H9 (cell line): Measurements from ENCODE around the gene GCAT. TPM values are rescaled to one million over a fixed set of nuclear protein-coding genes. Genes with fewer than 3 reads are reported as not detected.

Experiments
- DNase-seq: peaks from one replicate; pipeline ENCODE4 v3.0.0-alpha.2; 2017
- H2AFZ ChIP-seq: one replicate; pipeline ENCODE4 v1.6.1; 2013; ENCODE audit warnings: mild to moderate bottlenecking, low read length, control low read depth, moderate library complexity
- H2AK5ac ChIP-seq: 2 replicates; pipeline ENCODE4 v1.6.1; 2013; ENCODE audit warnings: low read length, control low read depth, mixed read lengths; ENCODE audit not compliant: insufficient read length
- H2BK120ac ChIP-seq: one replicate; pipeline ENCODE4 v1.6.1; 2013; ENCODE audit warnings: low read depth, mild to moderate bottlenecking, low read length, control low read depth, inconsistent platforms; ENCODE audit not compliant: poor library complexity, severe bottlenecking
- H2BK12ac ChIP-seq: 2 replicates; pipeline ENCODE4 v1.6.1; 2013; ENCODE audit warnings: low read length, control low read depth, mixed read lengths, low read depth; ENCODE audit not compliant: insufficient read length
- H2BK15ac ChIP-seq: 2 replicates; pipeline ENCODE4 v1.6.1; 2013; ENCODE audit warnings: low read depth, low read length, control low read depth
- H2BK20ac ChIP-seq: one replicate; pipeline ENCODE4 v1.6.1; 2013; ENCODE audit warnings: low read depth, mild to moderate bottlenecking, low read length, control low read depth, inconsistent platforms; ENCODE audit not compliant: poor library complexity, severe bottlenecking
- H2BK5ac ChIP-seq: 2 replicates; pipeline ENCODE4 v1.6.1; 2013; ENCODE audit warnings: low read length, control low read depth, mixed read lengths; ENCODE audit not compliant: insufficient read length
- H3K14ac ChIP-seq: 2 replicates; pipeline ENCODE4 v1.6.1; 2013; ENCODE audit warnings: low read length, control low read depth; ENCODE audit not compliant: insufficient read depth
- H3K18ac ChIP-seq: 2 replicates; pipeline ENCODE4 v1.6.1; 2013; ENCODE audit warnings: low read depth, mild to moderate bottlenecking, mixed read lengths, low read length, control low read depth; ENCODE audit not compliant: insufficient read length
- H3K23ac ChIP-seq: 2 replicates; pipeline ENCODE4 v1.6.1; 2013; ENCODE audit warnings: low read length, control low read depth, mixed read lengths, low read depth; ENCODE audit not compliant: insufficient read length
- H3K23me2 ChIP-seq: 2 replicates; pipeline ENCODE4 v1.6.1; 2013; ENCODE audit warnings: low read depth, mild to moderate bottlenecking, mixed read lengths, low read length, control low read depth; ENCODE audit not compliant: insufficient read length, poor library complexity, severe bottlenecking
- H3K27ac ChIP-seq: 2 replicates; pipeline ENCODE4 v1.5.1; 2013; ENCODE audit warnings: low read length, control low read depth, mixed read lengths, low read depth; ENCODE audit not compliant: insufficient read length
- H3K27me3 ChIP-seq: 2 replicates; pipeline ENCODE4 v1.6.1; 2013; ENCODE audit warnings: low read length, control low read depth, inconsistent platforms; ENCODE audit not compliant: insufficient read depth
- H3K4ac ChIP-seq: 2 replicates; pipeline ENCODE4 v1.6.1; 2013; ENCODE audit warnings: low read depth, mild to moderate bottlenecking, control low read depth, inconsistent platforms, low read length, moderate library complexity
- H3K4me1 ChIP-seq: 2 replicates; pipeline ENCODE4 v1.6.1; 2013; ENCODE audit warnings: low read length, control low read depth, inconsistent platforms; ENCODE audit not compliant: insufficient read depth
- H3K4me2 ChIP-seq: 2 replicates; pipeline ENCODE4 v1.6.1; 2013; ENCODE audit warnings: low read length, control low read depth, mixed read lengths; ENCODE audit not compliant: insufficient read length, insufficient read depth
- H3K56ac ChIP-seq: 2 replicates; pipeline ENCODE4 v1.6.1; 2013; ENCODE audit warnings: low read depth, mild to moderate bottlenecking, mixed read lengths, low read length, control low read depth; ENCODE audit not compliant: insufficient read length
- H3K79me1 ChIP-seq: 2 replicates; pipeline ENCODE4 v1.6.1; 2013; ENCODE audit warnings: low read depth, mild to moderate bottlenecking, moderate library complexity, low read length, control low read depth, inconsistent platforms; ENCODE audit not compliant: insufficient read depth, poor library complexity, severe bottlenecking
- H3K79me2 ChIP-seq: 2 replicates; pipeline ENCODE4 v1.6.1; 2013; ENCODE audit warnings: low read length, control low read depth, inconsistent platforms; ENCODE audit not compliant: insufficient read depth
- H3K9ac ChIP-seq: 2 replicates; pipeline ENCODE4 v1.6.1; 2013; ENCODE audit warnings: low read length, control low read depth, mixed read lengths; ENCODE audit not compliant: insufficient read length; ENCODE audit errors: extremely low read depth
- H3K9me3 ChIP-seq: one replicate; pipeline ENCODE4 v1.6.1; 2013; ENCODE audit warnings: low read depth, low read length, inconsistent platforms; ENCODE audit not compliant: control insufficient read depth
- H3T11ph ChIP-seq: one replicate; pipeline ENCODE4 v1.6.1; 2013; ENCODE audit warnings: mild to moderate bottlenecking, low read length, control low read depth, inconsistent platforms
- H4K20me1 ChIP-seq: one replicate; pipeline ENCODE4 v1.6.1; 2013; ENCODE audit not compliant: control insufficient read depth, insufficient read length, insufficient read depth
- H4K5ac ChIP-seq: 2 replicates; pipeline ENCODE4 v1.6.1; 2013; ENCODE audit warnings: low read depth, mild to moderate bottlenecking, mixed read lengths, low read length, control low read depth; ENCODE audit not compliant: insufficient read length
- H4K8ac ChIP-seq: replicated peaks from 2 replicates; pipeline ENCODE4 v1.6.1; 2013; ENCODE audit warnings: low read length, control low read depth, mixed read lengths, low read depth; ENCODE audit not compliant: insufficient read length
- H4K91ac ChIP-seq: 2 replicates; pipeline ENCODE4 v1.6.1; 2013; ENCODE audit warnings: low read depth, mild to moderate bottlenecking, moderate library complexity, mixed read lengths, low read length, control low read depth; ENCODE audit not compliant: insufficient read length
- H3K27ac Mint-ChIP-seq, 3 experiments: 2 replicates in 2 of 3; 3 replicates in 1 of 3; pipeline ENCODE4 v1.8.0; 2020 to 2021; ENCODE audit warnings: mixed read lengths in 3 of 3, mild to moderate bottlenecking in 1 of 3, moderate library complexity in 1 of 3
- H3K27me3 Mint-ChIP-seq: 2 replicates; pipeline ENCODE4 v1.8.0; 2021; ENCODE audit warnings: low read depth, mild to moderate bottlenecking, moderate library complexity, mixed read lengths
- H3K36me3 Mint-ChIP-seq, 3 experiments: 2 replicates in 2 of 3; 3 replicates in 1 of 3; pipeline ENCODE4 v1.8.0; 2020 to 2021; ENCODE audit warnings: low read depth in 3 of 3, mixed read lengths in 3 of 3; ENCODE audit not compliant: insufficient read depth in 1 of 3
- H3K4me1 Mint-ChIP-seq, 2 experiments: 2 replicates each; pipeline ENCODE4 v1.8.0; 2020; ENCODE audit warnings: mixed read lengths in 2 of 2
- H3K4me3 Mint-ChIP-seq, 2 experiments: 2 replicates in 1 of 2; 3 replicates in 1 of 2; pipeline ENCODE4 v1.8.0; 2020 to 2021; ENCODE audit warnings: mild to moderate bottlenecking in 2 of 2, mixed read lengths in 2 of 2, moderate library complexity in 1 of 2
- H3K9me3 Mint-ChIP-seq, 2 experiments: 2 replicates in 1 of 2; 3 replicates in 1 of 2; pipeline ENCODE4 v1.8.0; 2020; ENCODE audit warnings: mild to moderate bottlenecking in 2 of 2, mixed read lengths in 2 of 2, moderate library complexity in 1 of 2
- CTCF ChIP-seq: fragments of 200-600 bp; sonication (generic); conservative IDR thresholded peaks from 3 replicates; pipeline ENCODE4 v1.8.0; 2021; ENCODE audit warnings: antibody characterized with exemption, mild to moderate bottlenecking
- WGBS: extraction: QIAGEN DNeasy Blood & Tissue Kit; methylation state at CpG from one replicate; pipeline ENCODE4 v1.1.7; 2013; ENCODE audit warnings: missing lambda C conversion rate, low lambda C conversion rate, mixed read lengths; ENCODE audit not compliant: insufficient read length; ENCODE audit errors: extremely low coverage; 5-methylcytosine and 5-hydroxymethylcytosine counted together
- total RNA-seq: library from RNA; stranded (reverse); gene quantifications from 2 replicates; pipeline ENCODE4 v1.2.1, GENCODE V29; 2021

GCAT gene
- total RNA-seq, 1 experiment from 2014 or later = 26.9 TPM

- H3K9me3 ChIP-seq = no peaks in the 10 kb centered on the region
- H4K20me1 ChIP-seq = no peaks in the 10 kb centered on the region
- no peak overlapping the region for H3K56ac ChIP-seq
- H4K91ac ChIP-seq = no peak overlapping the region
- no peak overlapping the region for H2BK120ac ChIP-seq
- H2AFZ ChIP-seq = no peak overlapping the region
- Mint-ChIP-seq H3K9me3 (no peaks in the 10 kb centered on the region), H3K36me3 (peaks cover 0 to 22% (median 7%) of the 10 kb centered on the region in 3 experiments; a peak in 4 of 7 replicates), H3K27me3 (no peaks in the 10 kb centered on the region), H3K27ac (no peak overlapping the region), H3K4me3 (peak overlapping the region; percentile 85 to 93), H3K4me1 (peaks cover 3 to 10% of the 10 kb centered on the region in 2 experiments; a peak in 1 of 4 replicates)
- no CpG with 5 or more reads among the region's 10 CpGs for WGBS
- H2BK15ac ChIP-seq = no peak overlapping the region
- no peak overlapping the region for H3K4me2 ChIP-seq
- H2BK20ac ChIP-seq = no peak overlapping the region
- no peaks in the 10 kb centered on the region for H3K4me1 ChIP-seq
- H3K9ac ChIP-seq = no peak overlapping the region
- H4K5ac ChIP-seq = no peak overlapping the region
- no peak overlapping the region for H2AK5ac ChIP-seq
- H3K23me2 ChIP-seq = no peaks in the 10 kb centered on the region
- no peak overlapping the region for H3K14ac ChIP-seq
- no peaks in the 10 kb centered on the region; the same call in 1 of the 2 replicates for H3K79me2 ChIP-seq
- no peak overlapping the region for H3K23ac ChIP-seq
- H4K8ac ChIP-seq = no peak overlapping the region
- H3T11ph ChIP-seq = no peak overlapping the region
- H3K27me3 ChIP-seq = no peaks in the 10 kb centered on the region
- no peak for TF ChIP-seq CTCF
- H3K18ac ChIP-seq = no peak overlapping the region
- H3K27ac ChIP-seq = no peak overlapping the region
- no peak overlapping the region for H2BK5ac ChIP-seq
- no peak for DNase-seq
- no peak overlapping the region for H3K4ac ChIP-seq
- no peaks in the 10 kb centered on the region for H3K79me1 ChIP-seq
- no peak overlapping the region for H2BK12ac ChIP-seq
These were observed 34.5 kb downstream of the GCAT start for GRCh38 chr22:37842015-37842793.
